GM21526 (cell line): ENCODE measurements around the gene FAM209B.
"Not testable (repeated sequence)": the region's sequence is repeated elsewhere in the genome, so short reads cannot be mapped to it uniquely, and the experiment has no call there.

Experiments used
- ATAC-seq: cut with Tn5 transposase; IDR thresholded peaks from one replicate; pipeline ENCODE4 v1.9.1; 2021; ENCODE audit warnings: moderate library complexity; ENCODE audit not compliant: unreplicated experiment, low FRiP score

Gene FAM209B

DNA sequence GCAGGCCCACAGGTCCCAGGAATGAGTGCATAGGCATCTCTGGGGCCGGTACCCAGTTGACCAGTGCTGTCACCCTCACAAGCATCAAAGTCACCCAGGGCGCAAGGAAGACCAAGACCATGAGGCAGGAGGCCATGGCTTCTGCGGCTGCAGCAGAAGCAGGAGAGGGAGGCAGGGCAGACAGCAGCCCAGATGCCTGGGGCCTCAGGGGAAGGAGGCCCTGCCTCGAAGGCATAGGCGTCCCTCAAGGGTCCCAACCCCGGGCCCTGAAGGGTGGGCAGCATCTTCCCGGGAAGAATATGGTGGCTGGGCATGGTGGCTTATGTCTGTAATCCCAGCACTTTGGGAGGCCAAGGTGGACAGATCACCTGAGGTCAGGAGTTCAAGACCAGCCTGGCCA is 5.5 kb upstream of the FAM209B start:
- ATAC-seq, result no peak

DNA sequence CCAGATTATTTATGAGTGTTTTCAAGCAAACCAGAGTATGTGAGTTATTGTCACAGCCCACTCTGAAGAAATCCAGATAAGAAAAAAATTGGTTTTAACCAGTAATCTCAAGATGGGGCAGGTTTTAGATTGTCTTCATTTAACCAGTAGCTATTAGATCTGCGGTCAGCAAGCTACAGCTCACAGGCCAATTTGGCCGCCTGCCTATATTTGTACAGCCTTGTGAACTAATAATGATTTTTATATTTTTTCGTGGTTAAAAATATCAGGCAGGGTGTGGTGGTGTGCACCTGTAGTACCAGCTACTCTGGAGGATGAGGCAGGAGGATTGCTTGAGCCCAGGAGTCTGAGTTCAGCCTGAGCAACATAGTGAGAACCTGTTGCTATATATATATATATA is 5.0 kb downstream of the FAM209B start:
- no peak for ATAC-seq

DNA sequence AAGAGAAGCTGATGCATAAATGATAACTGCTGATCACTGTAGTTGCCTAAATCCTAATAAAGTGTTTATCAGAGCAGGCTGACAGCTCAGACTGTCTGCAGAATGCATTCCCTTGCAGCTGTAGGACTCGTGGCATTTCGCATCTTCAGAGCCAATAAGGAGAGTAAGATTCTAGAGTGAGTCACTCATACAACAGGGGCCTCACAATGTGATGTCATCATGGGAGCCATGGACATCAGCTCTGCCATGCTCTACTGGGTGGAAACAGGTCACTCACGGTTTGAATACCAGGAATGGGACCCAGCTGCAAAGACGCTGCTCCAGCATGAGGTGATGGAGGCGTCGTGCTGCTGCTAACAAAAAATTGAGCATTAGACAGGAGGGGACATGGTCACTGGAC is 7.4 kb downstream of the FAM209B start:
- ATAC-seq, result no peak

DNA sequence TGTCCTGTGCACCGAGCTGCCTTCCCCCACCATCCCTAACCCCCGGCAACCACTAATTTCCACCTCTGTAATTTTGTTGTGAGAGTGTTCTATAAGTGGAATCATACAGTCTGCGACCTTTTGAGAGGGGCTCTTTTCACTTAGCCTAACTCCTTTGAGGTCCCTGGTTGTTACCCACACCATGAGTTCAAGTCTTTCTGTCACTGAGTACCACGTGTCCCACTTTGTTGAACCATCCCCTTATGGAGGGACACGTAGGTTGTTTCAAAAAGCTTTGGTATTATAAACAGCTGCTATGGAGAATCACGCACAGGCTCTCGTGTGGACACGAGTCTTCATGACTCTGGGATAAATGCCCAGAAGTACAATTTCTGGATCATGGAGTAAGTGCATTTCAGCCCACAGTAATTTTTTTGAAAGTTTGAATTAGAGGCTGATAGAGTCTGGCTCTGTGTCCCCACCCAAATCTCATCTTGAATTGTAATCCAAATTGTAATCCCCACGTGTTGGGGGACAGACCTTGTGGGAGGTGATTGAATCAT is 9.5 kb downstream of the FAM209B start:
- no peak for ATAC-seq

DNA sequence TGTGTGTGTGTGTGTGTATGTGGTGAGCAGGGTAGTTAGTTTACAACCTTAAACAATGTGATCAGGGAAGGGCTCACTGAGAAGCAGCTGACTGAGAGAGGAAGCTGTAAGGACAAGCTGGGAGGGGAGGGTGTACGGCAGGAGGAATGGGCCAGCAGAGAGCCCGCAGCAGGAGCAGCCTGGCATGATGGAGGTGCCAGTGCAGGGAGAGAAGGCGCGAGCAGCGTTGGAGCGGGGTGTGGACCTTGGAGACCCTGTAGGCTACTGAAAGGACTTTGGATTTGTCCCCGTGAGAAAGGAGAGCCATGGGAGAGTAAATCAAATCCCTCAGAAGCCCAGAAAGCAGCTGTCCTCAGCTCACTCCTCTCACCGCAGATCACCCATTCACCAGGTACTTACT is 18.5 kb downstream of the FAM209B start:
- ATAC-seq, result no peak

DNA sequence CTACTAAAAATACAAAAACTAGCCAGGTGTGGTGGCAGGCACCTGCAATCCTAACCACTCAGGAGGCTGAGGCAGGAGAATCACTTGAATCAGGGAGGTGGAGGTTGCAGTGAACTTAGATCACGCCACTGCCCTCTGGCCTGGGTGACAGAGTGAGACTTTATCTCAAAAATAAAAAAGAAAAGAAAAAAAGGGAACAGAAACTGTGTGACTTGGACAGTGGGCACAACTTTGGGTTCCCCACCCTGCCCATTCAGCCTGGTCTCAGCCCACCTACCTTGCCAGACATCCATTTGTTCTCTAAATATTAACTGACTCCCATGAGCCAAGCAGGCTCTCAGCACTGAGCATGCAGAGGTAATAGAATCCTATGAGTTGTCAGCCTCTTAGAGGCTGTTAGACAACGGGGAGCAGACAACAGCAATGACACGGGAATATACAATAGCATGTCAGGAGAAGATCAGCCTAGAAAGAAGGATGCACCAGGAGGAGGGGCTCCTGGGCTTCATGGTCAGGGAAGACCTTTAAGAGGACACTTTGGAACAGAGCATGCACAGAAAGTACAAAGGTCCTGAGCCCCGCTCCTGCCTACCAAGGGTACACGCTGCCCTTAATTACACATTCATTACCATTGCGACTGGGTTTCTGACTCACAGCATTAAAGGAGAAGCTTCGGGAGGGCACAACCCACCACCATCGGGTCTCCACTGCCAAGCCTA is 20.0 kb downstream of the FAM209B start:
- no peak for ATAC-seq

DNA sequence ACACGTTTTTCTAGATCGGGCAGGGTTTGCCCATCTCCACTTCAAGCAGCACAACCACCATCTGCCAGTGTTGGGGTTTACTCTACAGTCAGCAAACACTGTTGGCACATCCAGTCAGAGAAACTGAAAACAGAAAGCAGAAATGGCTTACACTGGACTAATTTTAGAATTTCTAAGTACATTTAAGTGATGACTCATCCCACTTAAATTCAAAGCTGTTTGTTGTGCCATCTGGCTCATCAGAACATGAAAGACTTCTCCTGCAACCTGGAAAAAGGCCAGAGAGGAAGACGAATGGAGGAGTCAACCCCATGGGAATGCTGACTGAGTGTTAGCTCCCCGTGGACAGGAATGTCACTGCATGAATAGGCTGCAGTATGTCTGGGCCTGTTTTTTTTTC is 21.8 kb downstream of the FAM209B start:
- ATAC-seq, result peak; percentile 90

DNA sequence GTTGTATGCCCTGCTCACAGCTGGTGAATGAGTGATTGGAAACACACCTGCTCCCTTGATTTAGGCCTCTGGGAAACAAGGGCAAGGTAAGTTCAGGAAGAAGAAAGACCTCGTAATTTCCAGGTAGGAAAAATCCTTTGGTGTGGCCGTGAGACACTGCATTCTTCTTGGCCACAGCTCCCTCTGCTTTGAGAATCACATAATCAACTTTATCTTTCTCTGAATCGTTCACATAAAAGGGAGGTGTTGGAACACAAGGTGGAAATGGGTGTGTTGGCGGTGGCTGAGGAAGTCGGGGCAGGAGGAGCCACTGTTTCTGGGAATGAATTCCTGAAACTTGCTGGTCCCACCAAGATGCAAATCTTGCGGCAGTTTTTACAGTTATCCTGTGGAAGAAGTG is 25.9 kb downstream of the FAM209B start:
- ATAC-seq, result no peak

DNA sequence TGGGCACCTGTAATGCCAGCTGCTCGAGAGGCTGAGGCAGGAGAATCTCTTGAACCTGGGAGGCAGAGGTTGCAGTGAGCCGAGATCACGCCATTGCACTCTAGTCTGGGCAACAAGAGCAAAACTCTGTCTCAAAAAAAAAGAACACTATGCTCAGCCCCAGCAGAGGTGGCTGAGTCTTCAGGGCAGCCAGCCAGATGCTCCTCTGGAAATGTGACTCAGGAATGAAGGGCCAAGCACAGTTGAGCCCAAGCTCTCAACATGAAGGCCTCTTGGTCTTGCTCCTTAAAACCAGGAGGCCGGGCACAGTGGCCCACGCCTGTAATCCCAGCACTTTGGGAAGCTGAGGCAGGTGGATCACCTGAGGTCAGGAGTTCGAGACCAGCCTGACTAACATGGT is 31.5 kb downstream of the FAM209B start:
- not testable (repeated sequence) for ATAC-seq

DNA sequence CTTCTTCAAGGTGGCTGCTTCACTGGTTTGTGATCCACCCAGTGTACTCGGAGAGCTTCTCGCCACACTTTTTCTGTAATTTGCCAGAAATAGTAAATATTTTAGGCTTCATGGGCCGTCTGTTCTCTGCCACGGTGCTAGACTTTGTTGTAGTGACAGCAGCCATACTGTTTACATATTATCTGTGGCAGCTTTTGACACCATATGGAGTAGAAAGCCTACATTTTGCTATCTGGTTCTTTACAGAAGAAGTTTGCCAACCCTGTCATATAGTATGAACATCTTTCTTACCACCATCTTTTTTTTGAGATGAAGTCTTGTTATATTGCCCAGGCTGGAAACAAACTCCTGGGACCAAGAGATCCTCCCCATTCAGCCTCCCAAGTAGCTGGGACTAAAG is 32.5 kb downstream of the FAM209B start:
- ATAC-seq, result no peak

DNA sequence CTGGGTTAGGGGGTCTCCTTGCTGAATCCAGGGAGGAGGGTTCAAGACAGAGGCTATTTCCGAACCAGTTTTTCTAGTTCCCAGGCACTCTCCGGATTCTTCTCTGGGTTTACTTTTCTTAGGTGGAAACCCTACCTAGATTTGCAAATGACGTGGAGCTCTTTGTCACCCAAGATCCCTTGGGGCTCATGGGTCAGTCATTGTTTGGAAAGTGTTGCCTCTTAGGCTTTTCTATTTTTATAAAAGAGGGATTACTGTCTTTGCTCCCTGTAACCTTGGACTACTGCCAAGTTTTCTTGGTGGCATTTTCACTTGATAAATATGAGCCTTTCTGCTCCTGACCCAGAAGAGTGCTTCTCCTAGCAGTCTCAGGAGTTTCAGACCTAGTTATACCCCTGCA is 33.6 kb downstream of the FAM209B start:
- ATAC-seq, result no peak

DNA sequence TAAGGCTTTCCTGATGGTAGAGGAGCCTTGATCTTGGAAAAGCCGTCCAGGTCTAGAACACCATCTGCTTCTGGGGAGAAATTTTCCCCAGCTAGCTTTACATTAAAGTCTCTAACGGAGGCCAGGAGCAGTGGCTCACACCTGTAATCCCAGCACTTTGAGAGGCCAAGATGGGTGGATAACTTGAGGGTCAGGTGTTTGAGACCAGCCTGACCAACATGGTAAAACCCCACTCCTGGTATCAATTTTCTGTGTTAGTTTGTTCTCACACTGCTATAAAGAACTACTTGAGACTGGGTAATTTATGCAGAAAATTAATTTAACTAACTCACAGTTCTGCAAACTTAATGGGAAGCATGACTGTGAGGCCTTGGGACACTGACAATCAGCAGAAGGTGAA is 37.8 kb downstream of the FAM209B start:
- ATAC-seq, result no peak

DNA sequence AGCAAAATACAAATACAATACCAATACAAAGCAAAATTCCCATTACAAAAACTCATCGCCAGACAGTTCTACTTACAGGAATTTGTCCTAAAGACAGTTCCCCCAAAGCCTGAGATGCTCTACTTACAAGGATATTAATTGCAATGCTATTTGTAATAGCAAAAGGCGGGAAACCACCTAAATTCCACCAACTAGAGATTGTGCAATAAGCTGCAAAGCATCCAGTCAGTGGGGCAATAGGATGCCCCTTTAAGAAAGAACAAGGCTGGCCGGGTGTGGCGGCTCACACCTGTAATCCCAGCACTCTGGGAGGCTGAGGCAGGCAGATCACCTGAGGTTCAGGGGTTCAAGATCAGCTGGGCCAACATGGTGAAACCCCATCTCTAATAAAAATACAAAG is 39.1 kb downstream of the FAM209B start:
- ATAC-seq, result no peak

DNA sequence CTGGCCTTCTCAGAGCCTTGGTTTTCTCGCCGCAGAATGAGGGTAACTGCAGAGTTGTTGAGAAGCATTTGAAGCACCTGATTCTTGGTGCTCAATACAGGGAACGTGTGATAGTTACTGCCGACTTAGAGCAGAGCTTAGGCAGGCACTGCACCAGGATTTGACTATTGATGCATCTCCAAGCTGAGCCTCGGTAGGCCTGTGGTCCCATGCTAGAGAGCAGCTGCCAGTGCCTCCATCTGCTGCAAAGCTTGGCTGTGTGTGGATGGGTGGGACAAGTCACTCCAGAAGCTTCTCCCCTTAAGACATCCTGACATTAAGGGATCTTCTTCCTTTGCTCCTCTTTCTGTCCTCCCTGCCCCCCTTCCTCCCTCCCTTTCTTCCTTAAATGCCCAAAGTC is 40.9 kb downstream of the FAM209B start:
- ATAC-seq, result no peak

DNA sequence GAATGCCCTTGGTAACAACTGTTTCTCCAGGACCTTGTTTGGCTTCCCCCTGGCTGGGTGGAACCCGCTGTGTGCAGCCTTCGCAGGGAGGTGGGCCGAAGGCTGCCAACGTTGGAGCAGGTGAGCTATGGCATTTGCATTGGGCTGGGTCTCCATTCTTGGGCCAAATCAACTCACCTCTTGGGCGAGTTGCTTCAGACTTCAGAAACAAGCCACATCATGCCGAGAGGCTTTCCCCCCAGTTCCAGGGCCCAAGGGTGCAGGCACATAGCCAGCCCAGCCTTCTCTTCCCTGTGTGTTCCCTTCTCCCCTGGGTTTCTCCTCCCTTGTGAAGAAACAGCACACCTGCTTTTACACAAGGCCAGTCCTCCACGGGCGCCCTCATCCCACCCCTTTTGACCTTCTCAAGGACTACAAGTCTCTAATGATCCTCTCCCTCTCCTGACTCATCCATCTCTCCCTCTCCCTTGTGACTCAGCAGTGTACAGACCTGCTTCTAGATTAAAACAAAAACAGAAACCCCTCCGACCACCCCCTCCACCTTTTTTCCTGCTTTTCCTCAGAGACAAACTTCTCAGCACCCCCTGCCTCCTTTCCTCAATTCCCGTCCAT is 41.6 kb downstream of the FAM209B start:
- no peak for ATAC-seq

DNA sequence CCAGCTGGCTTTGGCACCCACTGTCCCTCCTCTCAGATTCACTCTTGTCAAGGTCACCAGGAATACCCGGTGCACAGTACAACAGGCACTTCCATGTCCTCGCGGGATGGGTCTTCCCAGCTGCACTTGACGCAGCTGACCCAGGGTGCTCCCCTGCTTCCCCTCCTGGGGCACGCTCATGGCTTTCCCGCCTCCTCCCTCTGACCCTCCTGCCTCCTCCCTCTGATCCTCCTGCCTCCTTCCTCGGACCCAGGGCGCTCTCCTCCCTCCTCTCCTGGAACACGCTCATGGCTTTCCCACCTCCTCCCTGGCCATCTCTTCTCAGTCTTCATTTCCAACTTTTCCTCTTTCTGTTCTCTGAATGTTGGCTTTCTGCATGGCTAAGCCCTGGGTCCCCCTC is 42.1 kb downstream of the FAM209B start:
- ATAC-seq, result no peak

DNA sequence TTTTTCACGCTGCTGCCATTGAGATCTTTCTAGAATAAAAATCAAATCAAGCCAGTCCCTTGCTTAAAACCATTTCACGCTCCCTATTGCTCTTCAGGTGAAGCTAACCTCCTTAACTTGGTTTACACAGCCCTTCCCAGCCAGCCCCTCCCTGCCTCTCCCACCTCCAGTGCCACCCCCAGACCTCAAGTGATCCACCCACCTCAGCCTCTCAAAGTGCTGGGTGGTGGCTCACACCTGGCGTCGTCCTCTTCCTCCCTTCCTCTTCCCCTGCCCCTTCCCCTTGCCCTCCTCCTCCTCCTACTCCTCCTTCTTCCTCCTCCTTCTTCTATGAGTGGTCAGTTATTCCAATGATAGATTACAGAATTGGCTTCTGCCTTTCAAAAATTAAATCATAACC is 42.9 kb downstream of the FAM209B start:
- ATAC-seq, result no peak

DNA sequence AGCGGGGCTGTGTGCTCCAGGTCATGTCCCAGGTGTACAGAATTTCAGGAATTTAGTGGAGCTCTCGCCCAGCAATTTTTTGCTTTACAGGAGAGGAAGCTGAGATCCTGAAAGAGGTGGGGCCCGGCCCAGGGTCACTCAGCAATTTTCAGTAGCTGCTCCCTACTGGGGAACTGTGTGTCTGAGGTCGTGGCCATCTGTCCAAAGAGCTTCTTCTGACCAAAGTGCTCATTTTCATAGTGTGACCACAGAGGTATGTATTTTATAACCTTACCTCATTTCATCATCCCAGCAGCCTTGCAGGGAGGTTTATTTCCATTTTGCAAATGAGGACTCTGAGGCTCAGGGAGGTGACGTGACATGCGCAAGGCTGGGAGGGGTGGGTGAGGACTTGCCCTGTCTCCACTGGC is 46.3 kb downstream of the FAM209B start:
- no peak for ATAC-seq

DNA sequence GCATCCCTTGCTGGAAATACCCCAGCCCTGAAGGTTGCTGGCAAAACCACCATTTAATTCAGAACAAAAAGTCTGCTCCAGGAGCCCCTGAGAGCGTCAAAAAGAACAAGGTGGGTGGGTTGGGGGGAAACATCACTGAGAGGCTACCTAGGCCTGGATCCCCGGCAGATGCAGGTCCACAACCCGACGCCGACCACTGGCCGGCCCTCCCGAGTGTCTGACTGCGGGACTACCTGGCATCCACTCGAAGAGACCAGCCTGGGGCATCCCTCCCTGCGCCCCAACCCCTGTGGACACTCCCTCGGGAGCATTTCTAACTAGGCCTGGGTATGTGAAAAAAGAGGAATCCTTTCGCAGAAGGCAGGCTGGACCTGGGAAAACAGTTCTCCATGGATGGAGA is 47.2 kb downstream of the FAM209B start:
- ATAC-seq, result no peak

DNA sequence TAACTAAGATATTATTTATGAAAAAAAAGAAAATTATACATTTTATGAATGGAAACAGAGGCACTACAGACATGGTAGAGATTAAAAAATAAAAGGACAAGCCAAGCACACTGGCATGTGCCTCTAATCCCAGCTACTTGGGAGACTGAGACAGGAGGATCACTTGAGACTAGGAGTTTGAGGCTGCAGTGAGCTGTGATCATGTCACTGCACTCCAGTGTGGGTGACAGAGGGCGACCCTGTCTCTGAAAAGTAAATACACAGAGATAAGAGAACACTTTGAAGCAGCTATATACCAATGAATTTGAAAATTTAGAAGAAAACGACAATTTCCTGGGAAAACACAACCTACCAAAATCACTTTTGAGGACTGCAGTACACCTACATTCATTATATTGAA is 48.7 kb downstream of the FAM209B start:
- ATAC-seq, result no peak

DNA sequence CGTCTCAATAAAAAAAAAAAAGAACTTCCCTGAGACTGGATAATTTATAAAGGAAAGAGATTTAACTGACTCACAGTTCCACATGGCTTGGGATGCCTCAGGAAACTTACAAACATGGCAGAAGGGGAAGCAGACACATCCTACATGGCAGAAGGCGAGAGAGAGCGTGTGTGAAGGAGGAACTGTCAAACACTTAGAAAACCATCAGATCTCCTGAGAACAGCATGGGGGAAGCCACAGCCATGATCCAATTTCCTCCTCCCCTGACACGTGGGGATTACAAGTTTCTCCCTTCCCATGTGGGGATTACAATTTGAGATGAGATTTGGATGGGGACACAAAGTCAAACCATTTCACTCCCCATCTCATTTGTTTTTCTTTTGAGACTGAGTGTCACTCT is 49.5 kb downstream of the FAM209B start:
- no peak for ATAC-seq

DNA sequence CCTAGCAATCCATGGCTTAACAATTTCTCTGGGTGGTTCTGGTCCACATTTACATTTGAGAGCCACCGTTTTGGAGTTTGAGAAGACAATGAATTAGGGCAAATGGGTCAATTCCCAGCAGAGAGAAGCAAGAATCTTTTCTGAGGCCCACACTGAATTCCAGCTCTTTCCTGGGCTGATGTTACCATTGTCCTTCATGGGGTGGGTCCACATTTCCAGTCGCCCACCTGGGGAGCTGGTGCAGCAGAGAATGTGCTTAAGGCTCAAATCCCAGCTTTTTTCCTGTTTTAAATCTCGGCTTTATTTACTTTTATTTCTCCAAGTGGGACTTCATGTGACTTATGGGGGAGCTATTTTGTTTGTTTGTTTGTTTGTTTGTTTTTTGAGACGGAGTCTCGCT is 51.9 kb downstream of the FAM209B start:
- ATAC-seq, result no peak
